ENCODE data around the gene PLCG2.

DNA sequence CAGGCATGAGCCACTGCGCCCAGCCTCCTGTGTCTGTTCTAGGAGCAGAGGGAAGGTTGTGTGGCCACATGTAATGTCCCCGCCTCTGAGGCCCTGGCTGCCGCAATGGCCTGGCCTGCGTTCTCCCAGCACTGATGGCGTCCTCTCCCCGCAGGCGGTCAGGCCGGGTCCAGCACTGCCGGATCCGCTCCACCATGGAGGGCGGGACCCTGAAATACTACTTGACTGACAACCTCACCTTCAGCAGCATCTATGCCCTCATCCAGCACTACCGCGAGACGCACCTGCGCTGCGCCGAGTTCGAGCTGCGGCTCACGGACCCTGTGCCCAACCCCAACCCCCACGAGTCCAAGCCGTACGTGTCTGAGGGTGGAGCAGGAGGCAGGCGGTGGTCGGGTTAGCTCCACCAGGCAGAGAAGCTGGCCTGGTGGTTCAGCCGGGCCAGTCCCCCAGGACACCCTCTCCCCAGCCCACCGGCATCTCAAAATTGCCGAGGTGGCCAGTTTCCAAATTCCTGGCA is 131.3 kb downstream of the PLCG2 start:
- TF ChIP-seq, protein P1, sequence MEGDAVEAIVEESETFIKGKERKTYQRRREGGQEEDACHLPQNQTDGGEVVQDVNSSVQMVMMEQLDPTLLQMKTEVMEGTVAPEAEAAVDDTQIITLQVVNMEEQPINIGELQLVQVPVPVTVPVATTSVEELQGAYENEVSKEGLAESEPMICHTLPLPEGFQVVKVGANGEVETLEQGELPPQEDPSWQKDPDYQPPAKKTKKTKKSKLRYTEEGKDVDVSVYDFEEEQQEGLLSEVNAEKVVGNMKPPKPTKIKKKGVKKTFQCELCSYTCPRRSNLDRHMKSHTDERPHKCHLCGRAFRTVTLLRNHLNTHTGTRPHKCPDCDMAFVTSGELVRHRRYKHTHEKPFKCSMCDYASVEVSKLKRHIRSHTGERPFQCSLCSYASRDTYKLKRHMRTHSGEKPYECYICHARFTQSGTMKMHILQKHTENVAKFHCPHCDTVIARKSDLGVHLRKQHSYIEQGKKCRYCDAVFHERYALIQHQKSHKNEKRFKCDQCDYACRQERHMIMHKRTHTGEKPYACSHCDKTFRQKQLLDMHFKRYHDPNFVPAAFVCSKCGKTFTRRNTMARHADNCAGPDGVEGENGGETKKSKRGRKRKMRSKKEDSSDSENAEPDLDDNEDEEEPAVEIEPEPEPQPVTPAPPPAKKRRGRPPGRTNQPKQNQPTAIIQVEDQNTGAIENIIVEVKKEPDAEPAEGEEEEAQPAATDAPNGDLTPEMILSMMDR (IDR thresholded peaks at IDR 0.05; ENCODE audit: low read depth, low read length): no peak
- no peak for TF ChIP-seq EZH2phosphoT487 (IDR thresholded peaks at IDR 0.05; ENCODE audit: low read depth)

Data from OCI-LY3 (cell line).